CD1c-positive myeloid dendritic cell (primary cell): Measurements from ENCODE around the gene NDST3.
"Not testable (repeated sequence)": the region's sequence is repeated elsewhere in the genome, so short reads cannot be mapped to it uniquely, and the experiment has no call there.

Source experiments
- DNase-seq: peaks from one replicate; pipeline ENCODE4 v3.0.0-alpha.2; 2016; ENCODE audit errors: extremely low spot score

Gene NDST3

DNA sequence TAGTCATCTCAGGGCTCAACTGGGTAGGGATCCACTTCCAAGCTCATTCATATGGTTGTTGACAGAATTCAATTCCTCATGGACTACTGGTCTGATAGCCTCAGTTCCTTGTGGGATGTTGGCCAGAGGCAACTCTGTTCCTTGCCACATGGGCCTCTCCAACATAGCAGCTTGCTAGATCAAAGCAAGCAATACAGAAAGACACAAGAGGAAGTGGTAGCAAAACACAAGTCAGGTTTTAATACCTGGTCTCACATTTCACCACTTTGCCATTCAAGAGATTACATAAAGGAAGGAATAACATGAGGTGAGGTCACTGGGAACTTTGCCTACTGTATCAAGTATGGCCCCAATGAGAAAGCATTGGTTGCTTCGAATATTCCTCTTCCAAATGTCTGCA, 239.4 kb downstream of the NDST3 start:
- DNase-seq = no peak

- no peak for DNase-seq
Measured at GRCh38 chr4:118276580-118276979, 242.3 kb downstream of the NDST3 start.

GRCh38 chr4:118277243-118277642, 243.0 kb downstream of the NDST3 start:
- DNase-seq = no peak

- DNase-seq = peak; percentile 97
Measured at GRCh38 chr4:118278473-118279274, 244.4 kb downstream of the NDST3 start.

- peak; percentile 17 for DNase-seq
Measured at GRCh38 chr4:118279328-118279727, 245.0 kb downstream of the NDST3 start.

- DNase-seq = no peak
Measured at GRCh38 chr4:118279920-118280432, 245.7 kb downstream of the NDST3 start.

GRCh38 chr4:118280501-118281218, 246.4 kb downstream of the NDST3 start:
- peak; percentile 28 for DNase-seq

DNA sequence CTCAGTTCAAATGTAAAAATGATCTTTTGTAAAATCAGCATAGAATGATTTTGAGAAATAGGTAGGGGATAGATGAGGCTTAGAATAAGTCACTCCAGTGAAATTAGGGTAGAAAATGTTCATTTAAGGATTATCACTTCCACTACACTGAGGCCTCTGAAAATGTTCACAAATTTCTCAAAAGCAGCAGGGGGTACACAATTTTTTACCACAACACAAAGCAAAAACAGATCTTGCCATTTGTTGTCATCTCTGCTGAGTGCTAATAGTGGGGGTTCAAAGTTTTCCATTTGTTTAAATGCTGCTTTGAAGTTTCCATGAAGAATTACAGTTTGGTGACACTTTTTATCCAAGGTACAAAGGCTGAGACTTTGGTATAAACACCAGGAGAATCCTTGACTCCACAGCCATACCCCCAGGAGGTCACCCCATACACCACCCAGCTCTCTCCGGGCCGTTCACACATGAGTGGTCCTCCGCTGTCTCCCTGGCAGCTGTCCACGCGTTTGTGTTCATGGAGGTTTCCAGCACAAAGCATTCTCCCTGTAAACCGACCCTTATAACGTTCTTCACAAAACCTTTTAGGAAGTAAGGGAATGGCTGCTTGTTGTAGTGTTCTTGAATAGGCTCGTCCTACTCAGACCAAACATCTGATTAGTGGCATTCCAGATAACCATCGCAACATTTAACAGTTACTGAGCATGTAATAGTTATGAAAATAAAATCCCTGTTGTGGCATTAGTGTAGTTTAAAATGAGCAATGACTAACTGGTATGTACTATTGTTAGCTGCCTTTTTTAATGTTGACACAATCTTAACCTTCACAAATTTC, 247.5 kb downstream of the NDST3 start:
- DNase-seq = no peak

- peak; percentile 54 for DNase-seq
Measured at GRCh38 chr4:118282692-118283091, 248.4 kb downstream of the NDST3 start.

DNA sequence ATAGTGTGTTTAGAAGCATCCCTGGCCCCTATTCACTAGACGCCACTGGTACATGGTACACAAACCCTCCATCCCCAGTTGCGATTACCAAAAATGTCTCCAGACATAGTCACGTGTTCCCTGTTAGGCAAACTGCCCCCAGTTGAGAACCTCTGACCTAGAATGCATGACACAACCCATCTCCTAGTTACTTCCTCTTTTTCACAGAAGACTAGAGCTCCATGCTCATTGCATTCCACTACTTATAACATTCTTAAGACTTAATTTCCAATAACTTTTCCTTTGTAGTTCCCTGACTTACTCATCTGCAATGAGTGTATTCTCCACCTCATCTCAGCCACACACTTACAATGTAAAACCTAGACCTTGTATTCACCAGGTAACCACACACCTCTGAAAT, 249.9 kb downstream of the NDST3 start:
- peak; percentile 71 for DNase-seq

GRCh38 chr4:118285931-118286330, 251.6 kb downstream of the NDST3 start:
- no peak for DNase-seq

GRCh38 chr4:118286685-118287084, 252.4 kb downstream of the NDST3 start:
- DNase-seq = no peak

DNA sequence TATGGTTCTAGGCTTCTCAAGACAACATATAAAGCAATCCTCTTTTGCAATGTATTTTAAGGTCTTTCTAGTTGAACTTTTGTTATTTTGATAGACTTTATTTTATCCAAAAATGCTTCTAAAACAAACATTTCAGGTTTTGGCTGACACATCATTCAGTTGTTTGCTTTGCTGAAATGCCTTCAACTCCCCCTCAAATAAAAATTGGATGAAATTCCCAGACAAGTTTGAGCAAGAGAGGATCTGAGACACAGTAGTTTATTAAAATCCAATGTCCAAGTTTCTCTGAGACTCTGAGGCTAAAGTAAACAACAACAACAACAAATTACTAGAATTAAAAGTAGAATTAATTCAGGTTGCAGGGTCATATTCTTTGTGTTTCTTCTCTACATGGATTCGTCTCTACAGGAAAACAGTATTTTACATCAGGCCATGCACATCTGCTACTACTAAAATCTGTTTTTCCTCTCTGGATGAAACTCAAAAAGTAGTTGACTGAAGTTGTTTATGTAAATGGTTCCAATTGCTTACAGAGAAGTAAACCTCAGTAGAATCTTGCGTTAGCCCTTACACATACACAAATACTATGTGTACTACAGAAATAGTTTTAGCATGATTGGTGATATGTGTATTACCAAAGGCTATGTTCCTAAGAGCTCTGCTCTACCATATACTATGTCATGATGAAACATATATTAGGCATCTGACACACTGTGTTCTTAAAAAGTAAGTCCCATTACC, 253.6 kb downstream of the NDST3 start:
- no peak for DNase-seq

GRCh38 chr4:118289794-118290193, 255.5 kb downstream of the NDST3 start:
- no peak for DNase-seq

- DNase-seq = no peak
Measured at GRCh38 chr4:118290951-118291350, 256.7 kb downstream of the NDST3 start.

DNA sequence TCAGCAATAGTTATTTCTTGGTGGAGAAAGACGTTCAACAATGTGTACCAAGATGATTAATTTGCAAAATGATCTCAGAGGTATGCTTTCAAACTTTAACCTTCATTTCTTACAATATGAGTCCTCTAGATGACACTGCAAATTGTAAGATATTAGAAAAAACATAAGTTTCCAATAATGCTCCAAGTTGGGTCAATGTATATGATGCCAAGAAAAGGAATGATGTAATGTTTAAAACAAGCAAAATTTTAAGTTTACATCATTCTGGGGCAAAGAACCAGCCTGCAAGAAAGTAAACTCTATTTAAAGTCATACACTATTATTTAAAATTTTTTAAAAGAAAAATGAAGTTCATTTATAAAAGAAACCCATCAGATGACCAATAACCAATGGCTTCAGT, 262.4 kb downstream of the NDST3 start:
- DNase-seq = no peak

DNA sequence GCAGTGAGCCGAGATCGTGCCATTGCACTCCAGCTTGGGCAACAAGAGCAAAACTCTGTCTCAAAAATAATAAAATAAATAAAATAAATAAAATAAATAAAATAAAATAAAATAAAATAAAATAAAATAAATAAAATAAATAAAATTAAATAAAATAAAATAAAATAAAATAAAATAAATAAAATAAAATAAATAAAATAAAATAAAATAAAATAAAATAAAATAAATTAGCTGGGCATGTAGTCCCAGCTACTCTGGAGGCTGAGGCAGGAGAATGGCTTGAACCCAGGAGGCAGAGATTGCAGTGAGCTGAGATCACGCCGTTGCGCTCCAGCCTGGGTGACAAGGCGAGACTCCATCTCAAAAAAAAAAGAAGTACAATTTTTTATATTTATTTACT, 265.3 kb downstream of the NDST3 start:
- not testable (repeated sequence) for DNase-seq

DNA sequence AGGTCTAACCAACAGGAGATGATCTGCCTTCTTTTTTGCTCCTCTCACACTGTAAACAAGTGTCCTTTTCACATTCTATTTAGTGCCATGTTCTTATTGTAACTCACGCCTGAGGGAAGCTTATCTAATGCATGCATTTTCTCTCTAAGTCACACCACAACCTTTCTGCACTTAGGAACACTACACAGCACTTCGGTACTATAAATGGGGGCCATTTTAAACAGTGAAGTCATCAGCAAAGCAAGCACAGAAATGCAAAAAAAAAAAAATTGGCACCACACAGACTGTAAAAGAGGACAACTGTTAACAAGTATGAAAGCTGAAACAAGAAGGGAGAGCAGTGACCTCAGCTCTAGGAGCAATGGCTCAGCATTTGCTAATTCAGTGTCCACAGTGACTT, 273.4 kb downstream of the NDST3 start:
- no peak for DNase-seq
